Body of pancreas (tissue), 4 donors: Measurements from ENCODE around the gene CAMK2D. TPM values are rescaled to one million over a fixed set of nuclear protein-coding genes. Genes with fewer than 3 reads are reported as not detected.

Experiments
- ATAC-seq: fragments of 150-250 bp; one replicate; pipeline ENCODE4 v1.9.1; 2016
- DNase-seq, 4 donors: peaks; one replicate each; pipeline ENCODE4 v3.0.0-alpha.2; 2019
- H3K27ac ChIP-seq, 4 donors: fragments of 200-600 bp; sonication (generic); 1 replicate in 3 of 4; 2 replicates in 1 of 4; pipeline versions ENCODE4 v1.5.1 to v1.6.1; 2016 to 2019; ENCODE audit warnings: mild to moderate bottlenecking in 1 of 4, mixed read lengths in 1 of 4, moderate library complexity in 1 of 4
- H3K27me3 ChIP-seq, 2 donors: fragments of 200-600 bp; sonication (generic); one replicate each; pipeline ENCODE4 v1.6.0; 2016; ENCODE audit warnings: mild to moderate bottlenecking in 1 of 2
- H3K36me3 ChIP-seq, 2 donors: fragments of 200-600 bp; sonication (generic); replicated peaks in 1 of 2; 2 replicates each; pipeline ENCODE4 v1.5.1; 2016; ENCODE audit warnings: low read depth in 2 of 2; ENCODE audit not compliant: insufficient read depth in 1 of 2
- H3K4me1 ChIP-seq: fragments of 200-600 bp; sonication (generic); one replicate; pipeline ENCODE4 v1.6.0; 2016
- H3K4me3 ChIP-seq, 2 donors: fragments of 200-600 bp; sonication (generic); 1 replicate in 1 of 2; 2 replicates in 1 of 2; pipeline ENCODE4 v1.5.1; 2016 to 2019
- H3K9me3 ChIP-seq, 3 donors: fragments of 200-600 bp; sonication (generic); 1 replicate in 2 of 3; 2 replicates in 1 of 3; pipeline ENCODE4 v1.5.1; 2016
- POLR2A ChIP-seq, 3 donors: fragments of 450-650 bp; IDR thresholded peaks; one replicate each; pipeline ENCODE4 v1.6.1; 2016; ENCODE audit warnings: antibody characterized with exemption in 3 of 3, mild to moderate bottlenecking in 2 of 3
- WGBS, 2 donors: methylation state at CpG; one replicate each; pipeline ENCODE4 v1.1.5; 2017; 5-methylcytosine and 5-hydroxymethylcytosine counted together
- intact Hi-C: fragments of 100-400 bp; cut with DNase I; formaldehyde crosslinking; loops from one replicate; pipeline ENCODE4 v1.15.1; 2023
- total RNA-seq, 2 donors: library from RNA; depleted of rRNA; stranded (reverse); fragments of >200 nt; gene quantifications; one replicate each; pipeline ENCODE4 v1.1.0, GENCODE V29; 2016
- TF ChIP-seq, protein P1 (sequence below), 7 experiments: fragments of 450-650 bp in 4 of 7; fragments of 200-600 bp in 3 of 7; sonication (generic) in 3 of 7; IDR thresholded peaks; one replicate each; pipeline ENCODE4 v1.5.1; 2016 to 2019; ENCODE audit warnings: antibody characterized with exemption in 7 of 7

CAMK2D gene
- total RNA-seq, 2 donors from 2014 or later, result 25.7 to 29.3 TPM

DNA sequence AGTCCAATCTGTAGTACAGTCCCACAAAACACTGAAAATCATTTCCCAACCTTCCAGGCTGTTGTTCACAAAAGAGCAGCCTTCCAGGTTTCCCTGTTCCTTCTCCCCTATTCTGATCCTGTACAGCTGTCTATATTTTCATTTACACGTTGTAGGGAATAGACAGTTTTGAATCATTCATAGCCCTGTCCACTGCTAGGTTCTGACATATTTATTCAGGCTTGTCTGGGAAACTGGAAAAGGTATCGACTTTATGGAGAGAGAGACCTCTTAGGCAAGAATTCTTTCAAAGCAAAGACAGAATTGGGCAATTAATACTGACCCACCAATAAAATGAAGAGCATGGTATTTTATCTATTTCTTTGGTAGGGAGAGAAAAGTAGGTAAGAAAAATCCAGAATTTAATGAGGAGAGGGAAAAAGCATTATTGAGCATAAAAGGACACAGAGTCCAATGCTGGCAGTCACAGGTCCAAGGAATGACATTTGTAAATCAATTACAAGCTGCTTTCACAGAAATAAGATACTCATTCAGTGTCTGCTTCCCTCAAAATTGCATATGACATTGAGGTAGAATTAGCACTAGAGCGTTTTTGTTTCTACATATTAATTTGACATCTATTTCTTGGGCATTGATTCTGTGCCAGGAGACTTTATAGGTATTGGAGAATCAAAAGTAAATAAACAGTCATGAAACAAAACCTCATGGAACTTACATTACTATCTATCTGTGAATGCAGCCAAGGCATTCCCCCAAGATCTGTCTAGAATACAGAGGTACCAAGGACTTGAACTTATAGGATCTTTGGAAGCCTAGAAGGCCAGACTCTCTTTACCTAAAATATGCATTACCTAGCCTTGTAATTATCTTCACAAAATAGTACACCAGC is 127.2 kb downstream of the CAMK2D start:
- ATAC-seq (no peak), DNase-seq (no peak)
- WGBS, 2 donors, result 35 to 42% methylated on average over 3 of the region's 3 CpGs
- no peaks in the 10 kb centered on the region for H3K27me3 ChIP-seq
- H3K4me1 ChIP-seq, result peaks cover 43% of the 10 kb centered on the region
- intact Hi-C loops, result no loop called here
- TF ChIP-seq POLR2A (IDR thresholded peaks at IDR 0.05), result no peak
- TF ChIP-seq, protein P1, sequence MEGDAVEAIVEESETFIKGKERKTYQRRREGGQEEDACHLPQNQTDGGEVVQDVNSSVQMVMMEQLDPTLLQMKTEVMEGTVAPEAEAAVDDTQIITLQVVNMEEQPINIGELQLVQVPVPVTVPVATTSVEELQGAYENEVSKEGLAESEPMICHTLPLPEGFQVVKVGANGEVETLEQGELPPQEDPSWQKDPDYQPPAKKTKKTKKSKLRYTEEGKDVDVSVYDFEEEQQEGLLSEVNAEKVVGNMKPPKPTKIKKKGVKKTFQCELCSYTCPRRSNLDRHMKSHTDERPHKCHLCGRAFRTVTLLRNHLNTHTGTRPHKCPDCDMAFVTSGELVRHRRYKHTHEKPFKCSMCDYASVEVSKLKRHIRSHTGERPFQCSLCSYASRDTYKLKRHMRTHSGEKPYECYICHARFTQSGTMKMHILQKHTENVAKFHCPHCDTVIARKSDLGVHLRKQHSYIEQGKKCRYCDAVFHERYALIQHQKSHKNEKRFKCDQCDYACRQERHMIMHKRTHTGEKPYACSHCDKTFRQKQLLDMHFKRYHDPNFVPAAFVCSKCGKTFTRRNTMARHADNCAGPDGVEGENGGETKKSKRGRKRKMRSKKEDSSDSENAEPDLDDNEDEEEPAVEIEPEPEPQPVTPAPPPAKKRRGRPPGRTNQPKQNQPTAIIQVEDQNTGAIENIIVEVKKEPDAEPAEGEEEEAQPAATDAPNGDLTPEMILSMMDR (IDR thresholded peaks at IDR 0.05), result no peak
- peak overlapping the region in 2 of 4 donors; percentile 3 to 8 for H3K27ac ChIP-seq
- no peak overlapping the region for H3K4me3 ChIP-seq
- H3K9me3 ChIP-seq, result no peaks in the 10 kb centered on the region
- no peaks in the 10 kb centered on the region for H3K36me3 ChIP-seq

DNA sequence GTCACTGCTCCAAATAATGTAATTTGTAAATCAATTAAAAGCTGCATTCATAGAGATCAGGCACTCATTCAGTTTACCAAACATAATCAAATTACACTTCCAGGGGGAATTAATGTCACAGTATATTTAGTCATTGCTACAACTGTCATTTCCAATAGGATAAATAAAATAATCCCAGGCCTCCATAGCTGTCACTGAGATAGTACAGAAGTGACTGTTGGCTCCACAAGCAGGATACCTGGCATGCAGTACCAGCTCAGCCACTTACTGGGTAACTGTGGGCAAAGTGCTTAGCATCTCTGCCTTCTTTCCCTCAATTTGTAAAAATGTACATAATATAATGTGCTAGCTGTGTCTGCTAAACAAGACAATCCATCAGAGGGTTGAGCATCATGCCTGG is 128.1 kb downstream of the CAMK2D start:
- Histone ChIP-seq H3K27me3 (no peaks in the 10 kb centered on the region), H3K9me3 (no peaks in the 10 kb centered on the region), H3K4me3 (no peak overlapping the region), H3K4me1 (peaks cover 40% of the 10 kb centered on the region), H3K36me3 (no peaks in the 10 kb centered on the region), H3K27ac (no peak overlapping the region)
- TF ChIP-seq, protein P1 (IDR thresholded peaks at IDR 0.05), result no peak
- TF ChIP-seq POLR2A (IDR thresholded peaks at IDR 0.05), result no peak
- DNase-seq (no peak), ATAC-seq (no peak)
- intact Hi-C loops, result no loop called here

DNA sequence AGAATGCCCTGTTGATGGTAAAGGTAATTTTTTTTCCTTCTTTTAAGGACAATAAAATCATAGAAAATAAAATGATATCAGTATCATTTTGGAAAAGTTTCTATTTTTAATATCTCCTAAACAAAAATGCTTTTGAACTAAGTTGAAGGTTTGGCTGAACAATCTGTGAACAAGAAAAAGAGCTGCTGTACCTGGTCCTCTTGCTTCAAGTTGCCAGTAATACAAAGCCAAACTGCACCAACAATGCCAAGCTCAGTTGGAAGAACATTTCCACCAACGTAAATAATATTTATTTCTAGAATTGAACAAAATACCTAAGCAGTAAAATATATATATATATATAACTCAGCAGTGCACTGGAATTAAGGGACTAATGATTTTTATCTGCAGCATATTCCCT is 132.8 kb downstream of the CAMK2D start:
- peaks cover 10% of the 10 kb centered on the region for H3K4me1 ChIP-seq
- 73 to 86% methylated on average over 1 of the region's 1 CpG for WGBS, 2 donors
- DNase-seq, result no peak
- H3K36me3 ChIP-seq, result no peaks in the 10 kb centered on the region
- TF ChIP-seq, protein P1 (IDR thresholded peaks at IDR 0.05), result no peak
- no peak for TF ChIP-seq POLR2A (IDR thresholded peaks at IDR 0.05)
- no peak overlapping the region for H3K27ac ChIP-seq
- H3K4me3 ChIP-seq, result no peak overlapping the region
- intact Hi-C loops, result no loop called here
- no peak for ATAC-seq
- H3K9me3 ChIP-seq, result no peaks in the 10 kb centered on the region
- H3K27me3 ChIP-seq, result no peaks in the 10 kb centered on the region

DNA sequence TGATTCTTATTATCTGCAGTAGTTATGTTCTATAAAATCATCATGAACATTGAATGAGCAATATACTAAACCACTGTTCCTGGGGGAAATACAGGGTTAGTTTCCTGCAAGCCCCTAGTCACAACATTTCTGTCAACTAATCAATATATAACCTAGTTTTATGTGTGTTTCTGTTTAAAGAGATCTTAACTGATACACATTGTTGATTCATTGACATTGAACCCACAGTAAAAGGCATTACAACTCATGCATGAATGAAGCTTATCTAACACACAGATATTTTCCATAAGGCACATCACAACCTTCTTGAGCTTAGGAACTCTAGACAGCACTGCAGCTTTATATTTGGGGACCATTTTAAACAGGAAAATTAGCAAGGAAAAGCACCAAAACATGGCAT is 134.2 kb downstream of the CAMK2D start:
- Histone ChIP-seq H3K36me3 (no peaks in the 10 kb centered on the region), H3K9me3 (no peaks in the 10 kb centered on the region), H3K4me1 (peaks cover 8% of the 10 kb centered on the region), H3K4me3 (no peak overlapping the region), H3K27ac (no peak overlapping the region), H3K27me3 (no peaks in the 10 kb centered on the region)
- DNase-seq (no peak), ATAC-seq (no peak)
- no peak for TF ChIP-seq POLR2A (IDR thresholded peaks at IDR 0.05)
- TF ChIP-seq, protein P1 (IDR thresholded peaks at IDR 0.05), result no peak
- intact Hi-C loops, result no loop called here

DNA sequence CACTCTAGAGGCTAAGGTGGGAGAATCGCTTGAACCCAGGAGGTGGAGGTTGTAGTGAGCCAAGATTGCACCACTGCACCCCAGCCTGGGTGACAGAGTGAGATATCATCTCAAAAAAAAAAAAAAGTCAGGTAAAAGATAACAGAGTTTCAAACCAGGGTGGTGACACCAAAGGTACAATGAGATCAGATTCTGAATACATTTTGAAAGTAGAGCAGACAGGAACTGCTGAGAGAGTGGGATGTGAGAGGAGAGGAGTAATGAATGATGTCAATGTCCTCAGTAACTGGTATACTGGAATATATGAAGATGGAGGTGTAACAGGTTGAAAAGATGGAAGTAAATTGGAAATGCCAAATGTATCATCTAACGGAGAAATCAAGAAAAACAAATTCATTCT is 135.6 kb downstream of the CAMK2D start:
- intact Hi-C loops, result no loop called here
- DNase-seq (no peak), ATAC-seq (no peak)
- H3K27ac ChIP-seq, result no peak overlapping the region
- no peaks in the 10 kb centered on the region for H3K27me3 ChIP-seq
- peaks cover 8% of the 10 kb centered on the region for H3K4me1 ChIP-seq
- 96% methylated on average over 2 of the region's 2 CpGs for WGBS, 2 donors
- TF ChIP-seq, protein P1 (IDR thresholded peaks at IDR 0.05), result no peak
- no peak for TF ChIP-seq POLR2A (IDR thresholded peaks at IDR 0.05)
- H3K4me3 ChIP-seq, result no peak overlapping the region
- no peaks in the 10 kb centered on the region for H3K9me3 ChIP-seq
- no peaks in the 10 kb centered on the region for H3K36me3 ChIP-seq
